Fibroblast of lung (primary cell): ENCODE data around the gene CAPN14. TPM values are rescaled to one million over a fixed set of nuclear protein-coding genes. Genes with fewer than 3 reads are reported as not detected.
"Not testable (repeated sequence)": the region's sequence is repeated elsewhere in the genome, so short reads cannot be mapped to it uniquely, and the experiment has no call there.

Experiments
- DNase-seq, 2 donors: peaks; one replicate each; pipeline versions ENCODE4 v3.0.0 to v3.0.0-alpha.2; 2010; ENCODE audit warnings: low read depth in 2 of 2
- H2AFZ ChIP-seq: 2 replicates; pipeline ENCODE4 v1.5.1; 2012; ENCODE audit warnings: low read length, control low read depth, inconsistent platforms
- H3K27ac ChIP-seq: 2 replicates; pipeline ENCODE4 v1.5.1; 2011; ENCODE audit warnings: low read length, control low read depth; ENCODE audit not compliant: insufficient read depth
- H3K27me3 ChIP-seq: 2 replicates; pipeline ENCODE4 v1.5.1; 2011; ENCODE audit warnings: mild to moderate bottlenecking, low read length; ENCODE audit not compliant: control insufficient read depth, insufficient read depth
- H3K36me3 ChIP-seq: 2 replicates; pipeline ENCODE4 v1.5.1; 2011; ENCODE audit warnings: low read length; ENCODE audit not compliant: control insufficient read depth, insufficient read depth
- H3K4me1 ChIP-seq: 2 replicates; pipeline ENCODE4 v1.5.1; 2011; ENCODE audit warnings: low read length; ENCODE audit not compliant: control insufficient read depth, insufficient read depth; ENCODE audit errors: extremely low read depth
- H3K4me2 ChIP-seq: 2 replicates; pipeline ENCODE4 v1.5.1; 2011; ENCODE audit warnings: low read length, control low read depth; ENCODE audit not compliant: insufficient read depth; ENCODE audit errors: extremely low read depth
- H3K4me3 ChIP-seq, 4 experiments: fragments of 200-600 bp in 1 of 4; sonication (generic) in 1 of 4; replicated peaks in 1 of 4; 2 replicates each; pipeline ENCODE4 v1.5.1; 2011 to 2016; ENCODE audit warnings: low read length in 4 of 4, low read depth in 3 of 4, mild to moderate bottlenecking in 3 of 4, control low read depth in 2 of 4, inconsistent platforms in 1 of 4, mixed read lengths in 1 of 4; ENCODE audit not compliant: insufficient read depth in 1 of 4; ENCODE audit errors: control extremely low read depth in 1 of 4
- H3K79me2 ChIP-seq: 2 replicates; pipeline ENCODE4 v1.5.1; 2012; ENCODE audit warnings: mild to moderate bottlenecking, low read length, inconsistent platforms; ENCODE audit not compliant: control insufficient read depth, insufficient read depth
- H3K9ac ChIP-seq: 2 replicates; pipeline ENCODE4 v1.5.1; 2011; ENCODE audit warnings: mild to moderate bottlenecking, low read length, control low read depth; ENCODE audit not compliant: insufficient read depth
- H3K9me3 ChIP-seq: 2 replicates; pipeline ENCODE4 v1.5.1; 2012; ENCODE audit warnings: low read depth, low read length; ENCODE audit not compliant: control insufficient read depth, insufficient read depth
- H4K20me1 ChIP-seq: 2 replicates; pipeline ENCODE4 v1.5.1; 2011; ENCODE audit warnings: low read length; ENCODE audit not compliant: control insufficient read depth, insufficient read depth; ENCODE audit errors: extremely low read depth
- EZH2 ChIP-seq: IDR thresholded peaks from 2 replicates; pipeline ENCODE4 v1.5.1; 2012; ENCODE audit warnings: low read length, control low read depth, mild to moderate bottlenecking; ENCODE audit errors: missing control alignments
- polyA plus RNA-seq, 2 donors: library from polyadenylated mRNA; depleted of rRNA in 1 of 2; stranded (reverse) in 1 of 2; unstranded in 1 of 2; fragments of >200 nt; gene quantifications; 2 replicates each; pipeline ENCODE4 v1.2.1, GENCODE V29; 2011 to 2012; ENCODE audit warnings: missing spikeins in 1 of 2
- total RNA-seq: library from RNA; depleted of rRNA; stranded (reverse); fragments of >200 nt; gene quantifications from 2 replicates; pipeline ENCODE4 v1.2.1, GENCODE V29; 2014
- TF ChIP-seq, protein P1 (sequence below), 2 donors: IDR thresholded peaks in 1 of 2; conservative IDR thresholded peaks in 1 of 2; 1 replicate in 1 of 2; 2 replicates in 1 of 2; pipeline ENCODE4 v1.5.1; 2011 to 2012; ENCODE audit warnings: low read length in 2 of 2, control low read depth in 1 of 2, inconsistent platforms in 1 of 2, low read depth in 1 of 2, mild to moderate bottlenecking in 1 of 2

Gene CAPN14
- total and polyA plus RNA-seq, 2 donors (not counting 1 experiment from before 2014, with no cell fraction given), result 0.05 to 0.17 TPM

DNA sequence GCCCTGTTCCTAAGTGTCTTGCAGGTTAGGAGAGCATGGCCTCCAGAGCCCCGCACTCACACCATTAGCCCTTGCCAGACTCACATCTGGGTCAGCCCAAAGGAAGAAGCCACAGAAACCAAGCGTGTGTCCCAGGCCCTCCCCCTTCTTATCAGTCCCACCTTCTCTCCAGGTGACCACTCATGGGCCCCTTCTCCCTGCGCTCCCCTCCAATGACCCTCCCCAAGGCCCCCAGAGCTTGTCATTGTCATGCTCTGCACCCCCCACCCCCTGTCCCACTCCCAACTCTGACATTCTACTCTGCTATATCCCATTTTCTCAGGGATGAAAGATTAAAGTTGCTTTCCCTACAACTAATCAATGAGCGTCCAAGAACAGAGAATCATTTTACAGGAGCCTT, 30.1 kb downstream of the CAPN14 start:
- H3K79me2 ChIP-seq, result no peaks in the 10 kb centered on the region
- no peaks in the 10 kb centered on the region for H4K20me1 ChIP-seq
- DNase-seq, result no peak
- H3K4me3 ChIP-seq, result no peak overlapping the region
- no peaks in the 10 kb centered on the region for H3K4me1 ChIP-seq
- no peaks in the 10 kb centered on the region for H3K27me3 ChIP-seq
- no peak overlapping the region for H3K27ac ChIP-seq
- no peaks in the 10 kb centered on the region for H3K36me3 ChIP-seq
- H3K9ac ChIP-seq, result no peak overlapping the region
- H3K4me2 ChIP-seq, result no peak overlapping the region
- no peak overlapping the region for H2AFZ ChIP-seq
- TF ChIP-seq, protein P1, sequence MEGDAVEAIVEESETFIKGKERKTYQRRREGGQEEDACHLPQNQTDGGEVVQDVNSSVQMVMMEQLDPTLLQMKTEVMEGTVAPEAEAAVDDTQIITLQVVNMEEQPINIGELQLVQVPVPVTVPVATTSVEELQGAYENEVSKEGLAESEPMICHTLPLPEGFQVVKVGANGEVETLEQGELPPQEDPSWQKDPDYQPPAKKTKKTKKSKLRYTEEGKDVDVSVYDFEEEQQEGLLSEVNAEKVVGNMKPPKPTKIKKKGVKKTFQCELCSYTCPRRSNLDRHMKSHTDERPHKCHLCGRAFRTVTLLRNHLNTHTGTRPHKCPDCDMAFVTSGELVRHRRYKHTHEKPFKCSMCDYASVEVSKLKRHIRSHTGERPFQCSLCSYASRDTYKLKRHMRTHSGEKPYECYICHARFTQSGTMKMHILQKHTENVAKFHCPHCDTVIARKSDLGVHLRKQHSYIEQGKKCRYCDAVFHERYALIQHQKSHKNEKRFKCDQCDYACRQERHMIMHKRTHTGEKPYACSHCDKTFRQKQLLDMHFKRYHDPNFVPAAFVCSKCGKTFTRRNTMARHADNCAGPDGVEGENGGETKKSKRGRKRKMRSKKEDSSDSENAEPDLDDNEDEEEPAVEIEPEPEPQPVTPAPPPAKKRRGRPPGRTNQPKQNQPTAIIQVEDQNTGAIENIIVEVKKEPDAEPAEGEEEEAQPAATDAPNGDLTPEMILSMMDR (conservative IDR thresholded peaks at IDR 0.05 in 1 of 2, IDR thresholded peaks at IDR 0.05 in 1 of 2; ENCODE audit: low read depth in 1 of 2, low read length in 2 of 2), result no peak
- TF ChIP-seq EZH2, result no peak
- H3K9me3 ChIP-seq, result no peaks in the 10 kb centered on the region

DNA sequence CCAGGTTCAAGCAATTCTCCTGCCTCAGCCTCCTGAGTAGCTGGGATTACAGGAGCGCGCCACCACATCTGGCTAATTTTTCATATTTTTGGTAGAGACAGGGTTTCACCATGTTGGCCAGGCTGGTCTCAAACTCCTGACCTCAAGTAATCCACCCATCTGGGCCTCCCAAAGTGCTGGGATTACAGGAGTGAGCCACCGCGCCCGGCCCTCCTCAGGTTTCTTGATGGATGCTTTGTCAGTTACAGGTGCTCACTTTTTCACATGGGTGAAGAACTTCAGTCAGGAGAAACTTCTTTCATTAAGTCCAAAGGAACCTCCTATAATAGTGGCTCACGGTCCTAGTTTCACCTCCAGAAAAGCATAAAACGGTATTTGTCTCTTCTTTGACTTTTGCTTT, 33.3 kb downstream of the CAPN14 start:
- H3K27me3 ChIP-seq, H3K27ac ChIP-seq, H3K4me1 ChIP-seq, H3K36me3 ChIP-seq, H2AFZ ChIP-seq, H3K4me3 ChIP-seq, H3K9me3 ChIP-seq, H4K20me1 ChIP-seq, H3K79me2 ChIP-seq, H3K9ac ChIP-seq, H3K4me2 ChIP-seq, DNase-seq: not testable (repeated sequence)

DNA sequence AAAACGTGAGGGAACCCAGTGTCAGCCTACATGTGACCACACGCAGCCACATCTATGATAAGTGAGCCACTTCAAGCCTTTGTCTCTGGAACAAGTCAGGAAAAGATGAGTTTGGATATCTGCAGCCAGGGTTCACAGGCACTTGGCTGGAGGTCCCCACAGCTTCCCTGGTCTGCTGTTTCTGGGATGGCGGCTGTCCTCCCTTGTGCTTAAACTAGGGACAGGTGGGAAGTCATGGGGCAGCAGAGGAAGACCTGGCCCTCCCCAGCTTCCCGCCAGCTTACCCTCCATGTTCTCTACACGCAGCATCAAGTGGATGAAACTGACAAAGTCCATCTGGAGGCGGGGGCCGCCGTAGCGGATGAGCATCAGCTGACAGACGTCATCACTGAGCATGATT, 40.6 kb downstream of the CAPN14 start:
- no peak for DNase-seq
- Histone ChIP-seq H3K9me3 (no peaks in the 10 kb centered on the region), H3K27ac (no peak overlapping the region), H2AFZ (no peak overlapping the region), H3K4me2 (no peak overlapping the region), H4K20me1 (no peaks in the 10 kb centered on the region), H3K4me1 (no peaks in the 10 kb centered on the region), H3K27me3 (no peaks in the 10 kb centered on the region), H3K9ac (no peak overlapping the region), H3K4me3 (no peak overlapping the region), H3K79me2 (no peaks in the 10 kb centered on the region), H3K36me3 (no peaks in the 10 kb centered on the region)
- no peak for TF ChIP-seq EZH2
- TF ChIP-seq, protein P1 (conservative IDR thresholded peaks at IDR 0.05 in 1 of 2, IDR thresholded peaks at IDR 0.05 in 1 of 2; ENCODE audit: low read depth in 1 of 2, low read length in 2 of 2), result no peak
